HL-60 (cell line): Measurements from ENCODE around the gene TSPAN33.

Experiments
- DNase-seq, 2 experiments: peaks; one replicate each; pipeline ENCODE4 v3.0.0-alpha.2; 2010 to 2020; ENCODE audit warnings: low read depth in 1 of 2, low spot score in 1 of 2
- H3K27ac ChIP-seq: fragments of 250-450 bp; sonication (Bioruptor Pico); replicated peaks from 2 replicates; pipeline ENCODE4 v1.5.1; 2020; ENCODE audit warnings: mild to moderate bottlenecking, moderate library complexity
- H3K27me3 ChIP-seq: fragments of 250-450 bp; sonication (Bioruptor Pico); 2 replicates; pipeline ENCODE4 v1.5.1; 2021; ENCODE audit warnings: mild to moderate bottlenecking, moderate library complexity; ENCODE audit not compliant: insufficient read depth, poor library complexity, severe bottlenecking
- H3K4me3 ChIP-seq: replicated peaks from 2 replicates; pipeline ENCODE4 v1.5.1; 2011; ENCODE audit warnings: mild to moderate bottlenecking, control low read depth, low read length; ENCODE audit not compliant: insufficient read depth
- GABPA ChIP-seq: IDR thresholded peaks from 2 replicates; pipeline ENCODE4 v1.6.1; 2012; ENCODE audit warnings: low read depth
- POLR2AphosphoS5 ChIP-seq: IDR thresholded peaks from 2 replicates; pipeline ENCODE4 v1.6.1; 2012; ENCODE audit warnings: low read depth
- SPI1 ChIP-seq: IDR thresholded peaks from 2 replicates; pipeline ENCODE4 v1.6.1; 2012; ENCODE audit warnings: low read depth, mild to moderate bottlenecking, borderline replicate concordance
- TF ChIP-seq, protein P1 (sequence below): IDR thresholded peaks from one replicate; pipeline ENCODE4 v1.5.1; 2011; ENCODE audit warnings: low read length, control low read depth, inconsistent platforms; ENCODE audit not compliant: insufficient read depth
- TF ChIP-seq, protein P2 (sequence below): IDR thresholded peaks from 2 replicates; pipeline ENCODE4 v1.6.1; 2012; ENCODE audit warnings: low read depth; ENCODE audit not compliant: insufficient replicate concordance

TSPAN33 gene

DNA sequence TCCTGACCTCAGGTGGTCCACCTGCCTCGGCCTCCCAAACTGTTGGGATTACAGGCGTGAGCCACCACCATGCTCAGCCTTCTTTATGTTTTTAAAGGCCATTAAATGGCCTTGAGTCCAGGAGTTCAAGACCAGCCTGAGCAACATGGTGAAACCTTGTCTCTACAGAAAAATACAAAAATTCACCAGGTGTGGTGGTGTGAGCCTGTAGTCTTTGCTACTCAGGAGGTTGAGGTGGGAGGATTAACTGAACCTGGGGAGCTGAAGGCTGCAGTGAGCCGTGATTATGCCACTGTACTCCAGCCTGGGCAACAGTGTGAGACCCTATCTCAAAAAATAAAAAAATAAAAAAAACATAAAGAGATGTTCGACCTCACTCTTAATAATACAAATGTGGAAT is 54.9 kb downstream of the TSPAN33 start:
- no peaks in the 10 kb centered on the region for H3K27me3 ChIP-seq
- H3K27ac ChIP-seq, result no peak overlapping the region
- no peak for DNase-seq
- TF ChIP-seq POLR2AphosphoS5, result no peak
- TF ChIP-seq, protein P1, sequence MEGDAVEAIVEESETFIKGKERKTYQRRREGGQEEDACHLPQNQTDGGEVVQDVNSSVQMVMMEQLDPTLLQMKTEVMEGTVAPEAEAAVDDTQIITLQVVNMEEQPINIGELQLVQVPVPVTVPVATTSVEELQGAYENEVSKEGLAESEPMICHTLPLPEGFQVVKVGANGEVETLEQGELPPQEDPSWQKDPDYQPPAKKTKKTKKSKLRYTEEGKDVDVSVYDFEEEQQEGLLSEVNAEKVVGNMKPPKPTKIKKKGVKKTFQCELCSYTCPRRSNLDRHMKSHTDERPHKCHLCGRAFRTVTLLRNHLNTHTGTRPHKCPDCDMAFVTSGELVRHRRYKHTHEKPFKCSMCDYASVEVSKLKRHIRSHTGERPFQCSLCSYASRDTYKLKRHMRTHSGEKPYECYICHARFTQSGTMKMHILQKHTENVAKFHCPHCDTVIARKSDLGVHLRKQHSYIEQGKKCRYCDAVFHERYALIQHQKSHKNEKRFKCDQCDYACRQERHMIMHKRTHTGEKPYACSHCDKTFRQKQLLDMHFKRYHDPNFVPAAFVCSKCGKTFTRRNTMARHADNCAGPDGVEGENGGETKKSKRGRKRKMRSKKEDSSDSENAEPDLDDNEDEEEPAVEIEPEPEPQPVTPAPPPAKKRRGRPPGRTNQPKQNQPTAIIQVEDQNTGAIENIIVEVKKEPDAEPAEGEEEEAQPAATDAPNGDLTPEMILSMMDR, result no peak
- TF ChIP-seq SPI1, result no peak
- TF ChIP-seq, protein P2, sequence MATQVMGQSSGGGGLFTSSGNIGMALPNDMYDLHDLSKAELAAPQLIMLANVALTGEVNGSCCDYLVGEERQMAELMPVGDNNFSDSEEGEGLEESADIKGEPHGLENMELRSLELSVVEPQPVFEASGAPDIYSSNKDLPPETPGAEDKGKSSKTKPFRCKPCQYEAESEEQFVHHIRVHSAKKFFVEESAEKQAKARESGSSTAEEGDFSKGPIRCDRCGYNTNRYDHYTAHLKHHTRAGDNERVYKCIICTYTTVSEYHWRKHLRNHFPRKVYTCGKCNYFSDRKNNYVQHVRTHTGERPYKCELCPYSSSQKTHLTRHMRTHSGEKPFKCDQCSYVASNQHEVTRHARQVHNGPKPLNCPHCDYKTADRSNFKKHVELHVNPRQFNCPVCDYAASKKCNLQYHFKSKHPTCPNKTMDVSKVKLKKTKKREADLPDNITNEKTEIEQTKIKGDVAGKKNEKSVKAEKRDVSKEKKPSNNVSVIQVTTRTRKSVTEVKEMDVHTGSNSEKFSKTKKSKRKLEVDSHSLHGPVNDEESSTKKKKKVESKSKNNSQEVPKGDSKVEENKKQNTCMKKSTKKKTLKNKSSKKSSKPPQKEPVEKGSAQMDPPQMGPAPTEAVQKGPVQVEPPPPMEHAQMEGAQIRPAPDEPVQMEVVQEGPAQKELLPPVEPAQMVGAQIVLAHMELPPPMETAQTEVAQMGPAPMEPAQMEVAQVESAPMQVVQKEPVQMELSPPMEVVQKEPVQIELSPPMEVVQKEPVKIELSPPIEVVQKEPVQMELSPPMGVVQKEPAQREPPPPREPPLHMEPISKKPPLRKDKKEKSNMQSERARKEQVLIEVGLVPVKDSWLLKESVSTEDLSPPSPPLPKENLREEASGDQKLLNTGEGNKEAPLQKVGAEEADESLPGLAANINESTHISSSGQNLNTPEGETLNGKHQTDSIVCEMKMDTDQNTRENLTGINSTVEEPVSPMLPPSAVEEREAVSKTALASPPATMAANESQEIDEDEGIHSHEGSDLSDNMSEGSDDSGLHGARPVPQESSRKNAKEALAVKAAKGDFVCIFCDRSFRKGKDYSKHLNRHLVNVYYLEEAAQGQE, result no peak
- TF ChIP-seq GABPA, result no peak
- no peak overlapping the region for H3K4me3 ChIP-seq

DNA sequence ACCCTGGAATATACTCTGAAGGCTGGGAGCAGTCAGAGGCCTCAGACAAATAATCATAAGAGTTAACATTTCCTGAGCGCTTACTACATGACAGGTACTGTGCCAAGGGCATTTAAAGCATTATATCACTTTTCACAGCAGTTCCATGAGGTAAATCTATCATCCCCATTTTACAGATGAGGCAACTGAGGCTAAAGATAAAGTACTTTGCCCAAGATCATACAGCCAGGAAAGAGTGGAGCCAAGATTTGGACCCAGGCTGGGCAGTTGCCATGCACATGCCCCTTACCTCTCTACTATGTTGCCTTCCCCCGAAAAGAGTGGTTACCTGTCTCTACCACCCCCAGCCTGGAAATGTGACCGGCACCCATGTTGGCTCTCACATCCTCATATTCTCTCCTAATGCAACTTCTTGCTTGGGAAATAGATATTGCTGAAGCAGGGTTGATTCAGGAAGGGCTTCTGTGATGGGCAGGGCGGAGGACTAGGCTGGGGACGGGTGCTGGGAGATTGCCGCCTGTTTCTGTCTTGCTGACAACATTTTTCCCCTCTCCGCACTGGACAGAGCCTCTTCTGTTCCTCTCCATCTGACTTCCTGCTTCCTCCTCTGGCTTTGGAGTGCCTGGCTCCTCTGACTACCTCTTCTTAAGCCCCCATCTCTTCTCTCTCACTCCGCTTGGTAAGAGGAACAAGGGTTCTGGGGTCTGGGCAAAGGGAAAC is 57.7 kb downstream of the TSPAN33 start:
- H3K27ac ChIP-seq, result no peak overlapping the region

DNA sequence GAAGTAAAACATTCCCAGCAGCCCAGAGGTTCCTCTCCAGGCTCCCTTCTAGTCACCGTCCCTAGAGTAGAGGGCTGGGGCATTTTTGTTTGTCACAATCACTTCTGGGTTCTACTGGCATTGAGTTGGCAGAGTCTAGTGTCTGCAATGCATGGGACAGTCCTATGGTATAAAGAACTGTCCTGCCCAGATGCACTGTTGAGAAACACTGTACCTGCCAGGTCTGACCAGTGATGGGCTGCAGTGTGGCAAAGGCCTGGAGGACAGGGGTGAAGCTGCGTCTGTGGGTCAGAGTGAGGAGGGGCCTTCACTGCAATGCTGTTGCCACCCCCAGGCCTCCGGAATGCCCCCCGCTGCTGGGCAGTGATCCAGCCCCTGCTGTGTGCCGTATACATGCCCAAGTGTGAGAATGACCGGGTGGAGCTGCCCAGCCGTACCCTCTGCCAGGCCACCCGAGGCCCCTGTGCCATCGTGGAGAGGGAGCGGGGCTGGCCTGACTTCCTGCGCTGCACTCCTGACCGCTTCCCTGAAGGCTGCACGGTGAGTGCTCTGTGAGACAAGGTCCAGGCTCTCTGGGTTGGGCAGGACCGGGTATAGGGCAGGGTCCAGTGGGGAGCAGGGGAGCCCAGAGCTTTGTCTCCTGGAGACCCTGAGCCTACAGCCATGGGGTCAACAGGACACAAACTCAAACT is 58.7 kb downstream of the TSPAN33 start:
- Histone ChIP-seq H3K4me3 (no peak overlapping the region), H3K27ac (no peak overlapping the region), H3K27me3 (no peaks in the 10 kb centered on the region)
- DNase-seq, result no peak
- TF ChIP-seq SPI1, result no peak

More for the DNA sequence above, 57.7 kb downstream of the TSPAN33 start:
- DNase-seq, result no peak
- H3K4me3 ChIP-seq, result no peak overlapping the region
- TF ChIP-seq SPI1 (no peak), POLR2AphosphoS5 (no peak), GABPA (no peak)
- TF ChIP-seq, protein P1, result no peak
- TF ChIP-seq, protein P2, result no peak
- H3K27me3 ChIP-seq, result no peaks in the 10 kb centered on the region

DNA sequence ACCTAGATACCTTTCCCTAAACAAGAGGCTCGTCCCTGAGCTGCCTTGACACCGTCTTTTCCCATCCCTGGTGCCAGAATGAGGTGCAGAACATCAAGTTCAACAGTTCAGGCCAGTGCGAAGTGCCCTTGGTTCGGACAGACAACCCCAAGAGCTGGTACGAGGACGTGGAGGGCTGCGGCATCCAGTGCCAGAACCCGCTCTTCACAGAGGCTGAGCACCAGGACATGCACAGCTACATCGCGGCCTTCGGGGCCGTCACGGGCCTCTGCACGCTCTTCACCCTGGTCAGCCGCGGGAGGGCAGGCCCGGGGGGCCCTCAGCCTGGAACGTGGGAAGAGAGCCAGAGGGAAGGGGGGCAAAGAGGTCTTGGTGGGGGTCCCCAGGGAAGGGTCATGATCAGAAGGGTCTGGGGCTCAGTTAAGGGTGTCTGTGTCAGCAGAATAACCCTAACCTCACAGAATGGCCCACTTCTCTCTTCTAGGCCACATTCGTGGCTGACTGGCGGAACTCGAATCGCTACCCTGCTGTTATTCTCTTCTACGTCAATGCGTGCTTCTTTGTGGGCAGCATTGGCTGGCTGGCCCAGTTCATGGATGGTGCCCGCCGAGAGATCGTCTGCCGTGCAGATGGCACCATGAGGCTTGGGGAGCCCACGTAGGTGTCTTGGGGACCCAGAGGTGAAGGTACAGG is 60.8 kb downstream of the TSPAN33 start:
- no peak overlapping the region for H3K4me3 ChIP-seq
- H3K27me3 ChIP-seq, result peaks cover 3% of the 10 kb centered on the region
- TF ChIP-seq GABPA, result no peak
- TF ChIP-seq, protein P2, result no peak
- no peak for TF ChIP-seq POLR2AphosphoS5
- no peak for TF ChIP-seq SPI1
- TF ChIP-seq, protein P1, result no peak
- no peak for DNase-seq
- H3K27ac ChIP-seq, result no peak overlapping the region
